ENCODE data around the gene MORN5. TPM values are rescaled to one million over a fixed set of nuclear protein-coding genes. Genes with fewer than 3 reads are reported as not detected.

Gene MORN5
- total and polyA plus RNA-seq, 4 donors = not detected

- 96% methylated on average over 3 of the region's 3 CpGs for WGBS
- H3K9ac ChIP-seq (ENCODE audit: low read depth in 1 of 2, low read length in 2 of 2) = no peak overlapping the region
- H3K4me3 ChIP-seq (ENCODE audit: low read depth in 1 of 3, low read length in 3 of 3) = no peak overlapping the region
- H3K9me3 ChIP-seq (ENCODE audit: control insufficient read depth in 4 of 4, low read length in 3 of 4) = no peaks in the 10 kb centered on the region
- no peaks in the 10 kb centered on the region for H3K27me3 ChIP-seq (ENCODE audit: control insufficient read depth in 4 of 4, insufficient read depth in 4 of 4, low read length in 3 of 4)
- TF ChIP-seq EGR1 (IDR thresholded peaks at IDR 0.05; ENCODE audit: low read depth in 2 of 2) (no peak), REST (IDR thresholded peaks at IDR 0.05) (no peak), ATF3 (IDR thresholded peaks at IDR 0.05) (no peak), CTCF (IDR thresholded peaks at IDR 0.05; ENCODE audit: low read depth, low read length, missing input control) (no peak), RXRA (IDR thresholded peaks at IDR 0.05) (no peak), ZBTB33 (IDR thresholded peaks at IDR 0.05) (no peak), JUND (IDR thresholded peaks at IDR 0.05) (no peak), MAX (IDR thresholded peaks at IDR 0.05) (no peak), FOXA1 (IDR thresholded peaks at IDR 0.05) (no peak), TAF1 (conservative IDR thresholded peaks at IDR 0.05) (no peak)
- H3K27ac ChIP-seq (ENCODE audit: low read depth in 1 of 2, low read length in 2 of 2) = no peak overlapping the region
- H3K36me3 ChIP-seq (ENCODE audit: control insufficient read depth in 4 of 4, insufficient read depth in 3 of 4, low read depth in 1 of 4, low read length in 3 of 4) = peaks cover 7 to 75% (median 64%) of the 10 kb centered on the region in 4 donors
- H3K4me1 ChIP-seq (ENCODE audit: control insufficient read depth in 4 of 4, insufficient read depth in 4 of 4, low read length in 3 of 4) = no peaks in the 10 kb centered on the region
- no peak for DNase-seq (ENCODE audit: low spot score)
These were observed 84.6 kb downstream of the MORN5 start for GRCh38 chr9:122244349-122244748.

- Histone ChIP-seq H3K4me3 (ENCODE audit: low read depth in 1 of 3, low read length in 3 of 3) (no peak overlapping the region), H3K36me3 (ENCODE audit: control insufficient read depth in 4 of 4, insufficient read depth in 3 of 4, low read depth in 1 of 4, low read length in 3 of 4) (peaks cover 4 to 66% (median 64%) of the 10 kb centered on the region in 4 donors), H3K27ac (ENCODE audit: low read depth in 1 of 2, low read length in 2 of 2) (no peak overlapping the region), H3K27me3 (ENCODE audit: control insufficient read depth in 4 of 4, insufficient read depth in 4 of 4, low read length in 3 of 4) (no peaks in the 10 kb centered on the region), H3K9me3 (ENCODE audit: control insufficient read depth in 4 of 4, low read length in 3 of 4) (no peaks in the 10 kb centered on the region), H3K4me1 (ENCODE audit: control insufficient read depth in 4 of 4, insufficient read depth in 4 of 4, low read length in 3 of 4) (no peaks in the 10 kb centered on the region), H3K9ac (ENCODE audit: low read depth in 1 of 2, low read length in 2 of 2) (no peak overlapping the region)
- 94% methylated on average over 3 of the region's 3 CpGs for WGBS
- DNase-seq (ENCODE audit: low spot score) = no peak
- TF ChIP-seq HNF4G (IDR thresholded peaks at IDR 0.05) (no peak), FOXA2 (IDR thresholded peaks at IDR 0.05) (no peak), HNF4A (conservative IDR thresholded peaks at IDR 0.05) (no peak), MAX (IDR thresholded peaks at IDR 0.05) (no peak), CTCF (IDR thresholded peaks at IDR 0.05; ENCODE audit: low read depth, low read length, missing input control) (no peak), NR2F2 (IDR thresholded peaks at IDR 0.05) (no peak), TAF1 (conservative IDR thresholded peaks at IDR 0.05) (no peak), RXRA (IDR thresholded peaks at IDR 0.05) (no peak), YY1 (IDR thresholded peaks at IDR 0.05) (no peak), FOXA1 (IDR thresholded peaks at IDR 0.05) (no peak), RAD21 (IDR thresholded peaks at IDR 0.05) (no peak), ZBTB33 (IDR thresholded peaks at IDR 0.05) (no peak), ATF3 (IDR thresholded peaks at IDR 0.05) (no peak), JUND (IDR thresholded peaks at IDR 0.05) (no peak)
These were observed 87.0 kb downstream of the MORN5 start for GRCh38 chr9:122246666-122247065.

All from liver (tissue), 9 donors.